IMR-90 (cell line): ENCODE measurements around the gene ITSN1. TPM values are rescaled to one million over a fixed set of nuclear protein-coding genes. Genes with fewer than 3 reads are reported as not detected.

Source experiments
- ATAC-seq: fragments of 200-7000 bp; cut with Tn5 transposase; 2 replicates; pipeline ENCODE4 v1.9.1; 2020; ENCODE audit warnings: low read depth, mild to moderate bottlenecking, moderate library complexity
- BruUV-seq: library from RNA; stranded (reverse); fragments of 400-500 nt; replicated peaks from 2 replicates; lab custom pipeline; 2021; lab: Mats Ljungman, UMichigan
- CTCF ChIA-PET: fragments of 300-600 bp; formaldehyde crosslinking; extraction: SDS; loops from one replicate; lab custom pipeline; 2021; ENCODE audit warnings: antibody characterized with exemption; lab: Yijun Ruan, JAX
- POLR2A ChIA-PET: fragments of 300-600 bp; sonication (Branson Sonifier 250); formaldehyde crosslinking; loops from one replicate; lab custom pipeline; 2022; ENCODE audit warnings: antibody characterized with exemption; ENCODE audit not compliant: unreplicated experiment; lab: Charles Lee
- DNase-seq: peaks from one replicate; pipeline ENCODE4 v3.0.0; 2013
- H2AFZ ChIP-seq: replicated peaks from 2 replicates; pipeline ENCODE3; 2013; ENCODE audit warnings: low read length, mild to moderate bottlenecking; ENCODE audit not compliant: poor library complexity
- H2AK5ac ChIP-seq: 2 replicates; pipeline ENCODE4 v1.6.1; 2013; ENCODE audit warnings: low read depth, low read length, inconsistent platforms
- H2AK9ac ChIP-seq: replicated peaks from 2 replicates; pipeline ENCODE3; 2013; ENCODE audit warnings: mild to moderate bottlenecking, low read depth, low read length, moderate library complexity; ENCODE audit not compliant: poor library complexity
- H2BK120ac ChIP-seq: 2 replicates; pipeline ENCODE4 v1.6.1; 2013; ENCODE audit warnings: low read depth, low read length, inconsistent platforms
- H2BK15ac ChIP-seq: 3 replicates; pipeline ENCODE4 v1.6.1; 2013; ENCODE audit warnings: low read depth, low read length, inconsistent platforms
- H2BK20ac ChIP-seq: 2 replicates; pipeline ENCODE4 v1.6.1; 2013; ENCODE audit warnings: low read depth, mild to moderate bottlenecking, inconsistent platforms, low read length, moderate library complexity
- H2BK5ac ChIP-seq: 2 replicates; pipeline ENCODE4 v1.6.1; 2013; ENCODE audit warnings: mild to moderate bottlenecking, low read depth, low read length, inconsistent platforms; ENCODE audit not compliant: poor library complexity, severe bottlenecking
- H3K14ac ChIP-seq: replicated peaks from 2 replicates; pipeline ENCODE4 v1.6.1; 2013; ENCODE audit warnings: low read depth, low read length, inconsistent platforms
- H3K18ac ChIP-seq: 2 replicates; pipeline ENCODE4 v1.6.1; 2013; ENCODE audit warnings: low read depth, low read length, control low read depth
- H3K23ac ChIP-seq: 2 replicates; pipeline ENCODE4 v1.6.1; 2013; ENCODE audit warnings: low read depth, low read length, inconsistent platforms
- H3K27ac ChIP-seq: 2 replicates; pipeline ENCODE4 v1.5.1; 2013; ENCODE audit warnings: mild to moderate bottlenecking, control low read depth, low read length; ENCODE audit not compliant: insufficient read depth
- H3K27me3 ChIP-seq: 2 replicates; pipeline ENCODE4 v1.6.1; 2013; ENCODE audit warnings: low read length; ENCODE audit not compliant: control insufficient read depth, insufficient read depth
- H3K36me3 ChIP-seq: 2 replicates; pipeline ENCODE4 v1.6.1; 2013; ENCODE audit warnings: low read length, mixed read lengths; ENCODE audit not compliant: control insufficient read depth, insufficient read depth
- H3K4ac ChIP-seq: 2 replicates; pipeline ENCODE4 v1.6.1; 2013; ENCODE audit warnings: low read depth, low read length, inconsistent platforms
- H3K4me1 ChIP-seq: 2 replicates; pipeline ENCODE4 v1.6.1; 2013; ENCODE audit warnings: low read length, mixed read lengths; ENCODE audit not compliant: control insufficient read depth, insufficient read depth
- H3K4me2 ChIP-seq: 2 replicates; pipeline ENCODE4 v1.6.1; 2013; ENCODE audit warnings: low read depth, mild to moderate bottlenecking, control low read depth, low read length, moderate library complexity
- H3K4me3 ChIP-seq: 2 replicates; pipeline ENCODE4 v1.5.1; 2013; ENCODE audit warnings: low read depth, mild to moderate bottlenecking, control low read depth, low read length, moderate library complexity; ENCODE audit not compliant: insufficient read depth
- H3K56ac ChIP-seq: 2 replicates; pipeline ENCODE4 v1.6.1; 2013; ENCODE audit warnings: low read length, inconsistent platforms; ENCODE audit not compliant: insufficient read depth; ENCODE audit errors: extremely low read depth
- H3K79me1 ChIP-seq, 2 experiments: 2 replicates each; pipeline ENCODE4 v1.6.1; 2013; ENCODE audit warnings: low read length in 2 of 2, inconsistent platforms in 1 of 2, low read depth in 1 of 2
- H3K9ac ChIP-seq: 2 replicates; pipeline ENCODE4 v1.6.1; 2013; ENCODE audit warnings: low read depth, low read length, control low read depth
- H3K9me1 ChIP-seq: 2 replicates; pipeline ENCODE4 v1.6.1; 2013; ENCODE audit warnings: low read length, inconsistent platforms; ENCODE audit not compliant: insufficient read depth
- H3K9me3 ChIP-seq: 2 replicates; pipeline ENCODE4 v1.6.1; 2013; ENCODE audit warnings: low read length; ENCODE audit not compliant: control insufficient read depth, insufficient read depth
- H4K20me1 ChIP-seq: 2 replicates; pipeline ENCODE4 v1.6.1; 2013; ENCODE audit warnings: low read length, inconsistent platforms; ENCODE audit not compliant: insufficient read depth
- H4K5ac ChIP-seq: 2 replicates; pipeline ENCODE4 v1.6.1; 2013; ENCODE audit warnings: mild to moderate bottlenecking, low read depth, low read length, control low read depth
- H4K8ac ChIP-seq, 2 experiments: 2 replicates each; pipeline ENCODE4 v1.6.1; 2013; ENCODE audit warnings: low read depth in 2 of 2, low read length in 2 of 2, control low read depth in 1 of 2, inconsistent platforms in 1 of 2
- H4K91ac ChIP-seq: 2 replicates; pipeline ENCODE4 v1.6.1; 2013; ENCODE audit warnings: low read depth, low read length, inconsistent platforms; ENCODE audit not compliant: insufficient read depth
- CEBPB ChIP-seq: IDR thresholded peaks from 2 replicates; pipeline ENCODE4 v1.6.1; 2012; ENCODE audit warnings: low read depth, low read length, improper control_type of control experiment
- CHD1 ChIP-seq: IDR thresholded peaks from 2 replicates; pipeline ENCODE4 v1.6.1; 2012; ENCODE audit warnings: low read depth, low read length, improper control_type of control experiment
- FOS ChIP-seq: fragments of 150-350 bp; IDR thresholded peaks from 2 replicates; pipeline ENCODE4 v1.6.1; 2016; ENCODE audit warnings: low read depth, low read length
- NFE2L2 ChIP-seq: fragments of 150-350 bp; IDR thresholded peaks from 2 replicates; pipeline ENCODE4 v1.6.1; 2016; ENCODE audit warnings: low read depth, mild to moderate bottlenecking, low read length
- RAD21 ChIP-seq: IDR thresholded peaks from 2 replicates; pipeline ENCODE4 v1.6.1; 2012; ENCODE audit warnings: low read length, improper control_type of control experiment
- SMC3 ChIP-seq: fragments of 150-350 bp; IDR thresholded peaks from 2 replicates; pipeline ENCODE4 v1.6.1; 2016; ENCODE audit warnings: low read depth, mild to moderate bottlenecking, antibody characterized with exemption, low read length, moderate library complexity
- WGBS, 2 experiments: methylation state at CpG; one replicate each; pipeline versions ENCODE4 v1.1.5 to v1.1.7; 2013; ENCODE audit warnings: missing lambda C conversion rate in 2 of 2; ENCODE audit not compliant: insufficient read length in 1 of 2; ENCODE audit errors: extremely low coverage in 2 of 2; 5-methylcytosine and 5-hydroxymethylcytosine counted together
- dilution Hi-C: fragments of 300-500 bp; cut with HindIII; formaldehyde crosslinking; loops from one replicate; pipeline ENCODE4 v1.14.3; 2018; ENCODE audit warnings: low sequenced_read_pairs; ENCODE audit not compliant: unreplicated experiment
- in situ Hi-C: fragments of 300-500 bp; cut with MboI; formaldehyde crosslinking; loops from 3 replicates; pipeline ENCODE4 v1.14.3; 2019; ENCODE audit warnings: low sequenced_read_pairs, inconsistent platforms, mixed read lengths
- intact Hi-C: fragments of 100-400 bp; cut with micrococcal nuclease; formaldehyde crosslinking; loops from 2 replicates; pipeline ENCODE4 v1.10.0; 2022
- polyA plus RNA-seq, 3 experiments: library from polyadenylated mRNA; depleted of rRNA; stranded (reverse); fragments of >200 nt; gene quantifications; 2 replicates each; pipeline ENCODE4 v1.2.3, GENCODE V29; 2012; ENCODE audit warnings: low replicate concordance in 1 of 3
- total RNA-seq: library from RNA; depleted of rRNA; stranded (reverse); fragments of >200 nt; gene quantifications from 2 replicates; pipeline ENCODE4 v1.2.3, GENCODE V29; 2012

The ITSN1 gene
- total and polyA plus RNA-seq, 2 of the 4 experiments (the other 2 are of a cell fraction) = 45.4 to 62.0 TPM

DNA sequence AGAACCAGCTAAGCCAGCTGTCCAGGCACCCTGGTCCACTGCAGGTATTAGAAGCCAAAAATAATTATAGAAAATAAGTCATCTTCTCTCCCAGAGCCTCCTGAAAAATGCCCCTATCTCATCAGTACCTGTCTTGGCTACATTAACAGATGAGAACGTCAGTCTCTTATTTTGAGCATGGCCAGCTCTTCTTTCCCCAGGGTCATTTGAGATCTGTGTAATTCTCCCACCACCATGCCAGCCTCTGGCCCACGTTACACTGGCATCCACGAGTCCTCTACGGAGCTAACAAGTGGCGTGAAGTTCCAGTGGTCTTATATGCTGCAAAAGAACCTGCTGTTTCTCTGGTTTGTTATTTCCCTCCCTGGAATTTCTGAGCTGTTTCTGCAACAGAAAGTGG is 155.3 kb downstream of the ITSN1 start:
- CTCF ChIA-PET = no interaction called here
- H3K4ac ChIP-seq = no peak overlapping the region
- BruUV-seq = no TSS peak
- H3K18ac ChIP-seq = no peak overlapping the region
- H2AK5ac ChIP-seq = no peak overlapping the region
- no peak overlapping the region for H2BK120ac ChIP-seq
- H3K79me1 ChIP-seq = peaks cover 3 to 6% of the 10 kb centered on the region in 2 experiments; a peak in 2 of 4 replicates
- H2AFZ ChIP-seq = no peak overlapping the region
- H4K8ac ChIP-seq = no peak overlapping the region
- H3K9me1 ChIP-seq = peaks cover 3% of the 10 kb centered on the region; the same call in 1 of the 2 replicates
- H3K4me1 ChIP-seq = no peaks in the 10 kb centered on the region
- H4K20me1 ChIP-seq = no peaks in the 10 kb centered on the region
- H3K9ac ChIP-seq = no peak overlapping the region
- no peak overlapping the region for H3K27ac ChIP-seq
- peaks cover 26% of the 10 kb centered on the region for H3K36me3 ChIP-seq
- H3K56ac ChIP-seq = no peak overlapping the region
- no peak overlapping the region for H4K5ac ChIP-seq
- no peak overlapping the region for H3K4me2 ChIP-seq
- no peak overlapping the region for H2BK20ac ChIP-seq
- POLR2A ChIA-PET = no interaction called here
- no peak overlapping the region for H3K23ac ChIP-seq
- WGBS, 2 experiments = 100% methylated on average over 2 of the region's 5 CpGs; no CpG with 5 or more reads in 1 of the 2 experiments
- in situ Hi-C loops (no loop called here), intact Hi-C loops (no loop called here), dilution Hi-C loops (no loop called here)
- H2AK9ac ChIP-seq = no peak overlapping the region
- H3K14ac ChIP-seq = no peak overlapping the region
- no peak overlapping the region for H2BK5ac ChIP-seq
- DNase-seq (no peak), ATAC-seq (no peak)
- H3K9me3 ChIP-seq = no peaks in the 10 kb centered on the region
- H3K27me3 ChIP-seq = no peaks in the 10 kb centered on the region
- no peak for TF ChIP-seq CHD1
- TF ChIP-seq SMC3 = no peak
- no peak for TF ChIP-seq FOS
- no peak for TF ChIP-seq NFE2L2
- TF ChIP-seq RAD21 = no peak
- TF ChIP-seq CEBPB = no peak
- no peak overlapping the region for H3K4me3 ChIP-seq
- H2BK15ac ChIP-seq = no peak overlapping the region
- H4K91ac ChIP-seq = no peak overlapping the region
